Uterus (tissue), 4 donors: Measurements from ENCODE around the gene THSD4. TPM values are rescaled to one million over a fixed set of nuclear protein-coding genes. Genes with fewer than 3 reads are reported as not detected.
"Not testable (repeated sequence)": the region's sequence is repeated elsewhere in the genome, so short reads cannot be mapped to it uniquely, and the experiment has no call there.

Experiments used
- DNase-seq, 2 donors: peaks; one replicate each; pipeline ENCODE4 v3.0.0-alpha.2; 2019 to 2020
- H3K27ac ChIP-seq, 2 donors: fragments of 200-600 bp; sonication (generic); 1 replicate in 1 of 2; 2 replicates in 1 of 2; pipeline ENCODE4 v1.5.1; 2016 to 2018
- H3K27me3 ChIP-seq, 2 donors: fragments of 200-600 bp; sonication (generic); one replicate each; pipeline ENCODE4 v1.5.1; 2018 to 2019; ENCODE audit warnings: control low read depth in 1 of 2
- H3K36me3 ChIP-seq, 2 donors: fragments of 200-600 bp; sonication (generic); one replicate each; pipeline ENCODE4 v1.5.1; 2019; ENCODE audit warnings: control low read depth in 1 of 2
- H3K4me1 ChIP-seq, 2 donors: fragments of 200-600 bp; sonication (generic); one replicate each; pipeline ENCODE4 v1.5.1; 2018 to 2019; ENCODE audit warnings: control low read depth in 1 of 2
- H3K4me3 ChIP-seq, 2 donors: fragments of 200-600 bp; sonication (generic); 1 replicate in 1 of 2; 2 replicates in 1 of 2; pipeline ENCODE4 v1.5.1; 2018 to 2019; ENCODE audit warnings: mild to moderate bottlenecking in 1 of 2
- H3K9me3 ChIP-seq, 2 donors: fragments of 200-600 bp; sonication (generic); one replicate each; pipeline ENCODE4 v1.5.1; 2019; ENCODE audit warnings: control low read depth in 1 of 2
- POLR2A ChIP-seq, 2 donors: fragments of 450-650 bp; IDR thresholded peaks; one replicate each; pipeline ENCODE4 v1.6.1; 2016; ENCODE audit warnings: antibody characterized with exemption in 2 of 2, mild to moderate bottlenecking in 1 of 2, moderate library complexity in 1 of 2
- intact Hi-C: fragments of 100-400 bp; cut with DNase I; formaldehyde crosslinking; loops from one replicate; pipeline ENCODE4 v1.15.1; 2023; ENCODE audit warnings: low total_unique reads
- total RNA-seq, 4 donors: library from RNA; depleted of rRNA in 3 of 4; stranded (reverse); fragments of >200 nt in 3 of 4; gene quantifications; one replicate each; pipeline versions ENCODE4 v1.1.0 to v1.2.4, GENCODE V29; 2014 to 2023
- TF ChIP-seq, protein P1 (sequence below), 4 experiments: fragments of 200-600 bp in 2 of 4; fragments of 450-650 bp in 2 of 4; sonication (generic) in 2 of 4; IDR thresholded peaks; one replicate each; pipeline ENCODE4 v1.5.1; 2016 to 2019; ENCODE audit warnings: antibody characterized with exemption in 4 of 4, mild to moderate bottlenecking in 2 of 4, moderate library complexity in 1 of 4
- donor health status: DM: yes; HTN: yes; CAD: no.

THSD4 gene
- total RNA-seq, 4 donors from 2014 or later = 7.1 to 144 (median 35.4) TPM

DNA sequence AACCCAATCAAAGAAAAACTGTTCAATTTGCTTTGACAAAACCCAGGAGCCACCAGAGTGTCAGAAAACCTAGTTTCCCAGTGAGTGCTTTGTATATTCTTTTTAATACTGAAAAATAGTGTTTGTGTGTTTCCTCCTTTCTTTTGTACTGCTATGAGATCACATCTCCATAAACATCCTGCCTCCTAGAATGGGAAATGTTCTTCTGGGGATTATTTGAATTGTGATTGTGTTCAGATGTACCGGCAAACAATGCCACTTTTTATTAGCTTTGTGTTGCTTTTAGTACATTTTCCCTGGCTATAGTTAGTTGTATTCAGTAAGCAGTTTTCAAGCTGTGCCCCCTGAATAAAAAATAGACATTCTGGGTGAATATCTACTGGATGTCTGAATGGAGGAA, 547.0 kb downstream of the THSD4 start:
- peaks cover 0 to under 1% of the 10 kb centered on the region in 2 donors for H3K4me1 ChIP-seq
- no peaks in the 10 kb centered on the region for H3K36me3 ChIP-seq
- H3K4me3 ChIP-seq = no peak overlapping the region
- no peaks in the 10 kb centered on the region for H3K9me3 ChIP-seq
- no peak for DNase-seq
- intact Hi-C loops = no loop called here
- peak overlapping the region in 1 of 2 donors; percentile 65 for H3K27ac ChIP-seq
- H3K27me3 ChIP-seq = no peaks in the 10 kb centered on the region
- TF ChIP-seq POLR2A (IDR thresholded peaks at IDR 0.05) = no peak
- TF ChIP-seq, protein P1, sequence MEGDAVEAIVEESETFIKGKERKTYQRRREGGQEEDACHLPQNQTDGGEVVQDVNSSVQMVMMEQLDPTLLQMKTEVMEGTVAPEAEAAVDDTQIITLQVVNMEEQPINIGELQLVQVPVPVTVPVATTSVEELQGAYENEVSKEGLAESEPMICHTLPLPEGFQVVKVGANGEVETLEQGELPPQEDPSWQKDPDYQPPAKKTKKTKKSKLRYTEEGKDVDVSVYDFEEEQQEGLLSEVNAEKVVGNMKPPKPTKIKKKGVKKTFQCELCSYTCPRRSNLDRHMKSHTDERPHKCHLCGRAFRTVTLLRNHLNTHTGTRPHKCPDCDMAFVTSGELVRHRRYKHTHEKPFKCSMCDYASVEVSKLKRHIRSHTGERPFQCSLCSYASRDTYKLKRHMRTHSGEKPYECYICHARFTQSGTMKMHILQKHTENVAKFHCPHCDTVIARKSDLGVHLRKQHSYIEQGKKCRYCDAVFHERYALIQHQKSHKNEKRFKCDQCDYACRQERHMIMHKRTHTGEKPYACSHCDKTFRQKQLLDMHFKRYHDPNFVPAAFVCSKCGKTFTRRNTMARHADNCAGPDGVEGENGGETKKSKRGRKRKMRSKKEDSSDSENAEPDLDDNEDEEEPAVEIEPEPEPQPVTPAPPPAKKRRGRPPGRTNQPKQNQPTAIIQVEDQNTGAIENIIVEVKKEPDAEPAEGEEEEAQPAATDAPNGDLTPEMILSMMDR (IDR thresholded peaks at IDR 0.05) = no peak

DNA sequence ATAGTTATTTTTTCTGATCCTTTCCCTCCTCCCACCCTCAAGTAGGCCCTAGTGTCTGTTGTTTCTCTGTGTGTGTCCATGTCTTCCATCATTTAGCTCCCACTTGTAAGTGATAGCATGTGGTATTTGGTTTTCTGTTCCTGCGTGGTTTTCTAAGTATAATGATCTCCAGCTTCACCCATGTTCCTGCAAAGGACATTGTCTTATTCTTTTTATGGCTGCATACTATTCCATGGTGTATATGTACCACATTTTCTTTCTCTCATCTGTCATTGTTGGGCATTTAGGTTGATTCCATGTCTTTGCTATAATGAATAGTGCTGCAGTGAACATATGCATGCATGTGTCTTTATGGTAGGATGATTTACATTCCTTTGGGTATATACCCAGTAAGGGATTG, 549.4 kb downstream of the THSD4 start:
- Histone ChIP-seq H3K4me3 (no peak overlapping the region), H3K9me3 (no peaks in the 10 kb centered on the region), H3K27me3 (no peaks in the 10 kb centered on the region), H3K27ac (no peak overlapping the region), H3K36me3 (no peaks in the 10 kb centered on the region), H3K4me1 (peaks cover 0 to 3% of the 10 kb centered on the region in 2 donors)
- TF ChIP-seq POLR2A (IDR thresholded peaks at IDR 0.05) = no peak
- TF ChIP-seq, protein P1 (IDR thresholded peaks at IDR 0.05) = no peak
- intact Hi-C loops = no loop called here
- no peak for DNase-seq

DNA sequence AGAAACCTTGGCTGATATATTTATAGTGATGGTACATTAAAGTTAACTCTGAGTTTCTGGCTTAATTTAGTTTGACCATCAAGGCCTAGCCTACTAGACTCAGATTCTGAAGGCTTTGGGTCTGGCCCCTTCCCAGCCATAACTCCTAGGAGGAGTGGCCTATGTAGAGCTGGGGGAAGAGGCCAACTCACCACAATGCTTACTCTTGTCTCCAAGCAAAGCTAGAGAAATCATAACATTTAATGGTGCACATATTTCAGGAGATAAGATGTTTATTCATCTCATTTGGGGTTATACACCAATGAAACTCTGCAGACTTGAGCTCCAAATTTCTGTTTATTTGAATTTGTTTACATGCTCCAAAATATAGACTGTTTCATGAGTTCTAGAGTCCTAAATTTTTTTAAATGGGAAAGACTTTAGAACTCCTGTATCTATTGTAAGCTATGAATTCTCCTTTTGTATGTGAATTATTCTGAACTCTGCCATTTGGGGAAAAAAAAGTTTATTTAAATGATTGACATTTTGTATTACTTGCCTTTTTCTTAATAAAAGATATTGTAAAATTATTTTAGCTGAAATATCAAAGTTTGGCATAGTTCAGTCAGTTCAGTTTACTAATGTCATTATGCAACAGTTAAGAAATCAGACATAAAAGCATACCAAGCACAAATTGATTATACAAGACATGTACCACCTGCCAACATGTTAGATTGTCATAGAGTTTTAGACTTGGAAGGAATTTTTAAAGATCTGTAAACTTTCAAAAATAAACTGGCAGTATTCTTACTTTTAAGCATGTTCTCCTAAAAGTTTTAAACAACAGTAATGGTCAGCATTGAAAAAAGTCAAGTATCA, 551.7 kb downstream of the THSD4 start:
- DNase-seq = no peak
- TF ChIP-seq POLR2A (IDR thresholded peaks at IDR 0.05) = no peak
- TF ChIP-seq, protein P1 (IDR thresholded peaks at IDR 0.05) = no peak
- Histone ChIP-seq H3K27me3 (no peaks in the 10 kb centered on the region), H3K4me1 (peaks cover 0 to 3% of the 10 kb centered on the region in 2 donors), H3K27ac (peak overlapping the region in 1 of 2 donors; percentile 34), H3K4me3 (no peak overlapping the region), H3K36me3 (no peaks in the 10 kb centered on the region), H3K9me3 (no peaks in the 10 kb centered on the region)
- intact Hi-C loops = no loop called here

DNA sequence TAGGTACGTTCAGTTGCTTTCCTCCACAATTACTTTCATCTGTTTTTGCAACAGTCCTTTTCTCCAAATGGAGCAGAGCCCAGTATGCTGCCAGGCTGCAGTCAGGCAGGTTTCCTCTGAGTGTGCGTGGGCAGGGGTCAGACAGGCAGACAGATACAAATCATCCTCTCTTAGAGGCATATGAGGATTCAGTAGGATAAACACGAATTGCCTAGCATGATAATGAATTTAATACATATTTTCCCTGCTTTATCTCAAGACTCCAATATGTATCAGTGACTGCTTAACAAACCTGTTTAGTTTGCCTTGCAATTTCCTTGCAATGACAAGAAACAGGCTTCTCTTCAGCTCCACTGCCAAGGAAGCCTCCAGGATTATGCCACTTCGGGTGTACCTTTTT, 554.4 kb downstream of the THSD4 start:
- intact Hi-C loops = no loop called here
- TF ChIP-seq POLR2A (IDR thresholded peaks at IDR 0.05) = no peak
- TF ChIP-seq, protein P1 (IDR thresholded peaks at IDR 0.05) = no peak
- H3K36me3 ChIP-seq = no peaks in the 10 kb centered on the region
- H3K9me3 ChIP-seq = no peaks in the 10 kb centered on the region
- no peak overlapping the region for H3K4me3 ChIP-seq
- no peaks in the 10 kb centered on the region for H3K27me3 ChIP-seq
- no peak for DNase-seq
- peak overlapping the region in 1 of 2 donors; percentile 27 for H3K27ac ChIP-seq
- peaks cover 0 to 3% of the 10 kb centered on the region in 2 donors for H3K4me1 ChIP-seq

DNA sequence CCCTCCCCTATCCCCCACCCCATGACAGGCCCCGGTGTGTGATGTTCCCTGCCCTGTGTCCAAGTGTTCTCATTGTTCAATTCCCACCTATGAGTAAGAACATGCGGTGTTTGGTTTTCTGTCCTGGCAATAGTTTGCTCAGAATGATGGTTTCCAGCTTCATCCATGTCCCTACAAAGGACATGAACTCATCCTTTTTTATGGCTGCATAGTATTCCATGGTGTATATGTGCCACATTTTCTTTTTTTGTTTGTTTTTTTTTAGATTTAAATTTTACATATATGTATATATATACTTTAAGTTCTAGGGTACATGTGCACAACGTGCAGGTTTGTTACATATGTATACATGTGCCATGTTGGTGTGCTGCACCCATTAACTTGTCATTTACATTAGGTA, 555.0 kb downstream of the THSD4 start:
- H3K27me3 ChIP-seq, H3K4me3 ChIP-seq, DNase-seq, intact Hi-C loops, H3K36me3 ChIP-seq, H3K9me3 ChIP-seq, H3K4me1 ChIP-seq: not testable (repeated sequence)
- peak overlapping the region in 1 of 2 donors; percentile 27 for H3K27ac ChIP-seq
